ENCODE data around the gene CRYBB1.

Gene CRYBB1

DNA sequence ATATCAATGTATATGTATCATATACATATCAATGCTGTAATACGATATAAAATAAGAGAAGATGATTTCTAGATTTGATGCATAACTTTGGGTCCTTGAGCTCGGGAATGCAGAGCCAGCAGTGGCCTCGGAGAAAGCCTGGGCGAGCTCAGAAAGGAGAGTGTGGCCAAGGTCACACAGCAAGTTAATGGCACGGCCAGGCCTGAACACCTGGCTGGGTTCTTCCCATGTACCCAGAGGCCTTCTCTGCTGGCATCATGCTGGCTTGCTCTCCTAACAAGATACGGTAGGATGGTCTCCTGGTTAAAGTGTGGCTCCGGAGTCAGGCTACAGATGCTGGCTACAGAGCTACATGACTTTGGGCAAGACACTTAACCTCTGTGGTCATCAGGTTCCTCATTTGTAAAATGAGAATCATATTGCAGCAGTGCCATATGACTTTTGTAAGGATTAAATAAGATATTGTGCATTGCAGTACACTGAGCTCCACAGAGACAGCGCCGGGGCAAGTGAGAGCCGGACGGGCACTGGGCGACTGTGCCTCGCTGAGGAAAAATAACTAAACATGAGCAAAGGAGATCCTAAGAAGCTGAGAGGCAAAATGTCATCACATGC lies 57.8 kb downstream of the CRYBB1 start:
- H3K4me3 ChIP-seq (ENCODE audit: low read depth, low read length): no peak overlapping the region
- H3K9me3 ChIP-seq (ENCODE audit: control insufficient read depth, low read length): no peaks in the 10 kb centered on the region
- H2AFZ ChIP-seq: no peak overlapping the region
- H3K4me2 ChIP-seq (ENCODE audit: low read length): no peak overlapping the region
- TF ChIP-seq CTCF (IDR thresholded peaks at IDR 0.05): no peak
- H3K4me1 ChIP-seq: no peaks in the 10 kb centered on the region
- H3K27ac ChIP-seq: no peak overlapping the region
- no peak overlapping the region for H3K9ac ChIP-seq
- no peaks in the 10 kb centered on the region for H3K36me3 ChIP-seq (ENCODE audit: control insufficient read depth, insufficient read depth, low read length)
- H3K79me2 ChIP-seq: no peaks in the 10 kb centered on the region
- H3K27me3 ChIP-seq (ENCODE audit: control insufficient read depth, insufficient read depth, low read length): no peaks in the 10 kb centered on the region

DNA sequence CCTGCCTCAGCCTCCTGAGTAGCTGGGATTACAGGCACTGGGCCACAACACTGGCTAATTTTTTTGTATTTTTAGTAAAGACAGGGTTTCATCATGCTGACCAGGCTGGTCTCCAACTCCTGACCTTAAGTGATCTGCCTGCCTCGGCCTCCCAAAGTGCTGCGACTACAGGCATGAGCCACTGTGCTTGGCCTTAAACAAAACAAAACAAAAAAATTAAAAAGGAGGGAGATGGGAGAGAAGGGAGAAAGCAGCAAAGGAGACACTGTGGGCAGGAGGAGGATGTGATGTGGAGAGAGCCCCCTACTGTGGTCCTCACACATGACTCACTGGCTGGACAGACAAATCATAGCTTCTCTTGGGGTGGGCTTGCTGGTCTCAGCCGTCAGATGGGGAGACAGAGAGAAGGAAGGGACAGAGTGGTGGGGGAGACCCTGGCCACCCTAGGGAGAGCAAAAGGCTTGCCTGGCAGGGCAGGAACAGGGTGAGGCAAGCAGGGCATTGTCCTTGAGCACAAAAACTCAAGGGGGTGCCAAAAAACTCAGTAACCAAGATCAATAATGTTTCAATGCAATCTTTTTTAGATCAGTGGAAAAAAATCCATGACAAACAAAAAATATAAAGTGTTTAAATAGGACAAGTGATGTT lies 59.5 kb downstream of the CRYBB1 start:
- Histone ChIP-seq H3K79me2 (no peaks in the 10 kb centered on the region), H3K27ac (no peak overlapping the region), H2AFZ (no peak overlapping the region), H3K27me3 (ENCODE audit: control insufficient read depth, insufficient read depth, low read length) (no peaks in the 10 kb centered on the region), H3K9me3 (ENCODE audit: control insufficient read depth, low read length) (no peaks in the 10 kb centered on the region), H3K9ac (no peak overlapping the region), H3K4me1 (no peaks in the 10 kb centered on the region), H3K36me3 (ENCODE audit: control insufficient read depth, insufficient read depth, low read length) (no peaks in the 10 kb centered on the region), H3K4me3 (ENCODE audit: low read depth, low read length) (no peak overlapping the region), H3K4me2 (ENCODE audit: low read length) (no peak overlapping the region)
- no peak for TF ChIP-seq CTCF (IDR thresholded peaks at IDR 0.05)

DNA sequence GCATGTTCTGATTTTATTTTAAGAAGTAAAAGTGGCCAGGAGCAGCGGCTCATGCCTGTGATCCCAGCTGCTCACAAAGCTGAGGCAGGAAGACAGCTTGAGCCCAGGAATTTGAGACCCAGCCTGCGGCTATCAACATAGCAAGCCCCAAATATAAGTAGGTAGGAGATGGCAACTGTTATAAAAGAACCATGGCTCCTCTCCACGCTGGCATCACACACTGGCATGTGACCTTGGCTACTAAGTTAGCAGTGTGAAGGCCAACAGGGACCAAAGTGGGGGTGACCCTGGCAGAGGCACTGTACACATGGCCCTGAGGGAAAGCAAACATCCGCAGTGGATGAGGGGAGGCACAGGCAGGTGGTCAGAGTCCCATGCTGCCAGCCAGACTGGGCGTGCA lies 60.9 kb downstream of the CRYBB1 start:
- TF ChIP-seq CTCF (IDR thresholded peaks at IDR 0.05): no peak
- no peak overlapping the region for H3K9ac ChIP-seq
- H3K9me3 ChIP-seq (ENCODE audit: control insufficient read depth, low read length): no peaks in the 10 kb centered on the region
- no peak overlapping the region for H2AFZ ChIP-seq
- no peak overlapping the region for H3K27ac ChIP-seq
- no peak overlapping the region for H3K4me2 ChIP-seq (ENCODE audit: low read length)
- H3K4me3 ChIP-seq (ENCODE audit: low read depth, low read length): no peak overlapping the region
- no peaks in the 10 kb centered on the region for H3K36me3 ChIP-seq (ENCODE audit: control insufficient read depth, insufficient read depth, low read length)
- no peaks in the 10 kb centered on the region for H3K27me3 ChIP-seq (ENCODE audit: control insufficient read depth, insufficient read depth, low read length)
- H3K4me1 ChIP-seq: no peaks in the 10 kb centered on the region
- H3K79me2 ChIP-seq: no peaks in the 10 kb centered on the region

DNA sequence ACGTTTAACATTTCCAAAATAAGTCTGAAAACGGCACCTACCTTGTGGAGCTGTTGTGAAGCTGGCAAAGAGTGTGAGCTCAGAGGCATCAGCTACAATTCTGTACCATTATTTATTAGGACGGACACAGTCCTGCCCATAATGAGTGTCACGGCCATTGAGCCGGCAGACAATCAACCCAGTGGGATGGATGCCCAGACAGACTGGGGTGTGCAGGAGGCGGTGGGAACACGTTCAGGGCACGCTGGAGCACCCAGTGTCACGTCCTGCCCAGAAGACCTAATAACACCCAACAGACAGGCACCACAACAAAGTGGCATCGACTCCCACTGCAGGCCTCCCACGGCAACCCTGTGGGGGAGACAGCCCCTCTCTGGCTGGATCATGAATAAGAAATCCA lies 62.3 kb downstream of the CRYBB1 start:
- no peak overlapping the region for H3K27ac ChIP-seq

More for the DNA sequence above, 62.3 kb downstream of the CRYBB1 start:
- no peaks in the 10 kb centered on the region for H3K27me3 ChIP-seq (ENCODE audit: control insufficient read depth, insufficient read depth, low read length)
- H3K4me3 ChIP-seq (ENCODE audit: low read depth, low read length): no peak overlapping the region
- H3K4me2 ChIP-seq (ENCODE audit: low read length): no peak overlapping the region
- H3K9me3 ChIP-seq (ENCODE audit: control insufficient read depth, low read length): no peaks in the 10 kb centered on the region
- H3K36me3 ChIP-seq (ENCODE audit: control insufficient read depth, insufficient read depth, low read length): no peaks in the 10 kb centered on the region
- no peaks in the 10 kb centered on the region for H3K79me2 ChIP-seq
- no peaks in the 10 kb centered on the region for H3K4me1 ChIP-seq
- no peak overlapping the region for H3K9ac ChIP-seq
- no peak for TF ChIP-seq CTCF (IDR thresholded peaks at IDR 0.05)
- H2AFZ ChIP-seq: no peak overlapping the region
